WI38 (cell line): ENCODE results near the gene ACKR2.

Source experiments
- H3K4me3 ChIP-seq: 2 replicates; pipeline ENCODE4 v1.5.1; 2011; ENCODE audit warnings: low read depth, mild to moderate bottlenecking, control low read depth, low read length
- CTCF ChIP-seq: IDR thresholded peaks from 2 replicates; pipeline ENCODE4 v1.5.1; 2012; ENCODE audit warnings: low read depth, mild to moderate bottlenecking, control low read depth, low read length

Gene ACKR2

GRCh38 chr3:42902257-42902656 lies 93.0 kb downstream of the ACKR2 start:
- H3K4me3 ChIP-seq = no peak overlapping the region
- no peak for TF ChIP-seq CTCF

GRCh38 chr3:42904076-42904475 lies 94.8 kb downstream of the ACKR2 start:
- no peak for TF ChIP-seq CTCF
- H3K4me3 ChIP-seq = no peak overlapping the region

- TF ChIP-seq CTCF = no peak
- H3K4me3 ChIP-seq = no peak overlapping the region
Measured at GRCh38 chr3:42905740-42906069, 96.5 kb downstream of the ACKR2 start.

- no peak for TF ChIP-seq CTCF
- peak within 1 kb of the TSS; percentile 17; the same call in 1 of the 2 replicates for H3K4me3 ChIP-seq
Measured at GRCh38 chr3:42906070-42906847, 97.0 kb downstream of the ACKR2 start, which contains the start of gene ZNF662. Gene ZNF662, plus strand, starts transcription at chr3:42906142. Its CDS starts 1,973 bp downstream, at chr3:42908115.

GRCh38 chr3:42906848-42907183 lies 97.6 kb downstream of the ACKR2 start:
- TF ChIP-seq CTCF = no peak
- no peak overlapping the region for H3K4me3 ChIP-seq

- no peak overlapping the region for H3K4me3 ChIP-seq
- no peak for TF ChIP-seq CTCF
Measured at GRCh38 chr3:42908675-42909074, 99.4 kb downstream of the ACKR2 start.

- no peak overlapping the region for H3K4me3 ChIP-seq
- no peak for TF ChIP-seq CTCF
Measured at GRCh38 chr3:42911551-42911950, 102.3 kb downstream of the ACKR2 start.
